ENCODE measurements around the gene TRIM39.

- TF ChIP-seq NUFIP1 (IDR thresholded peaks at IDR 0.05; ENCODE audit: partially characterized antibody) (no peak), SREBF1 (IDR thresholded peaks at IDR 0.05; ENCODE audit: borderline replicate concordance, low read depth, low read length) (no peak), POLR2A (conservative IDR thresholded peaks at IDR 0.05) (no peak)
Measured at GRCh38 chr6:30312676-30313321, 13.9 kb upstream of the TRIM39 start.
